ENCODE measurements around the gene TULP4.

DNA sequence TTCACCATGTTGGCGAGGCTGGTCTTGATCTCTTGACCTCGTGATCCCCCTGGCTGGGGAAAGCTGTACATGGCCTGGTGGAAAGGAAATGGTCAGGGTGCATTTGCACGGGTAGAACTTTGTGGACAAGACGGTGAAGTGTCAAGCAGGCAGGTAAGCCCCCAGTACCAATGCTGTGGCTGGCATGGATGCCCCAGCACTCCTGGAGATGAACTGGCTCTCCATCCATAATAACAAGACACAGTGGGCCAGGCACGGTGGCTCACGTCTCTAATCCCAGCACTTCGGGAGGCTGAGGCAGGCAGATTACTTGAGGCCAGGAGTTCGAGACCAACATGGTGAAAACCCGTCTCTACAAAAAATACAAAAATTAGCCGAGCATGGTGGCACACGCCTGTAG, 210.4 kb downstream of the TULP4 start:
- TF ChIP-seq, protein P1, sequence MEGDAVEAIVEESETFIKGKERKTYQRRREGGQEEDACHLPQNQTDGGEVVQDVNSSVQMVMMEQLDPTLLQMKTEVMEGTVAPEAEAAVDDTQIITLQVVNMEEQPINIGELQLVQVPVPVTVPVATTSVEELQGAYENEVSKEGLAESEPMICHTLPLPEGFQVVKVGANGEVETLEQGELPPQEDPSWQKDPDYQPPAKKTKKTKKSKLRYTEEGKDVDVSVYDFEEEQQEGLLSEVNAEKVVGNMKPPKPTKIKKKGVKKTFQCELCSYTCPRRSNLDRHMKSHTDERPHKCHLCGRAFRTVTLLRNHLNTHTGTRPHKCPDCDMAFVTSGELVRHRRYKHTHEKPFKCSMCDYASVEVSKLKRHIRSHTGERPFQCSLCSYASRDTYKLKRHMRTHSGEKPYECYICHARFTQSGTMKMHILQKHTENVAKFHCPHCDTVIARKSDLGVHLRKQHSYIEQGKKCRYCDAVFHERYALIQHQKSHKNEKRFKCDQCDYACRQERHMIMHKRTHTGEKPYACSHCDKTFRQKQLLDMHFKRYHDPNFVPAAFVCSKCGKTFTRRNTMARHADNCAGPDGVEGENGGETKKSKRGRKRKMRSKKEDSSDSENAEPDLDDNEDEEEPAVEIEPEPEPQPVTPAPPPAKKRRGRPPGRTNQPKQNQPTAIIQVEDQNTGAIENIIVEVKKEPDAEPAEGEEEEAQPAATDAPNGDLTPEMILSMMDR (IDR thresholded peaks at IDR 0.05), result no peak
- no peak for TF ChIP-seq POLR2A (IDR thresholded peaks at IDR 0.05)

All from uterus (tissue), 2 donors.